HG03066 (cell line): ENCODE results near the gene MBD1.
A peak's percentile ranks its signal among the peaks of the same experiment; 100 is the strongest.
"Not testable (repeated sequence)": the region's sequence is repeated elsewhere in the genome, so short reads cannot be mapped to it uniquely, and the experiment has no call there.

ENCODE experiments used
- ATAC-seq: cut with Tn5 transposase; IDR thresholded peaks from one replicate; pipeline ENCODE4 v1.9.1; 2021; ENCODE audit warnings: low read depth; ENCODE audit not compliant: unreplicated experiment

Gene MBD1

GRCh38 chr18:50297621-50298442 is 16.5 kb upstream of the MBD1 start:
- peak; percentile 100 for ATAC-seq

GRCh38 chr18:50293039-50293438 is 11.7 kb upstream of the MBD1 start:
- ATAC-seq, result no peak

- ATAC-seq, result no peak
Observed at GRCh38 chr18:50289108-50289443, 7.8 kb upstream of the MBD1 start.

- ATAC-seq, result not testable (repeated sequence)
Observed at GRCh38 chr18:50288348-50289107, 7.2 kb upstream of the MBD1 start.

GRCh38 chr18:50287441-50288347 is 6.4 kb upstream of the MBD1 start, which contains the start of gene CXXC1:
CXXC1 (minus strand) TSS chr18:50287692; CDS start chr18:50287589, 103 bp downstream.
- peak; percentile 91 for ATAC-seq

- no peak for ATAC-seq
Observed at GRCh38 chr18:50287028-50287440, 5.7 kb upstream of the MBD1 start.

- no peak for ATAC-seq
Observed at GRCh38 chr18:50286391-50287027, 5.2 kb upstream of the MBD1 start.

GRCh38 chr18:50285631-50286321 is 4.5 kb upstream of the MBD1 start:
- ATAC-seq, result no peak

- no peak for ATAC-seq
Observed at GRCh38 chr18:50285071-50285470, 3.7 kb upstream of the MBD1 start.

GRCh38 chr18:50284255-50284885 is 3.0 kb upstream of the MBD1 start:
- ATAC-seq, result no peak

GRCh38 chr18:50283469-50284209 is 2.3 kb upstream of the MBD1 start:
- ATAC-seq, result no peak

GRCh38 chr18:50282521-50283335 is 1.4 kb upstream of the MBD1 start:
- ATAC-seq, result no peak

- no peak for ATAC-seq
Observed at GRCh38 chr18:50281972-50282520, 723 bp upstream of the MBD1 start.

GRCh38 chr18:50280707-50281294 is 522 bp downstream of the MBD1 start:
- no peak for ATAC-seq

GRCh38 chr18:50279752-50280151 is 1.6 kb downstream of the MBD1 start:
- ATAC-seq, result no peak

- ATAC-seq, result no peak
Observed at GRCh38 chr18:50277942-50278341, 3.4 kb downstream of the MBD1 start.

- ATAC-seq, result no peak
Observed at GRCh38 chr18:50276452-50276851, 4.9 kb downstream of the MBD1 start.
